ENCODE results near the gene ZC3HAV1.

GRCh38 chr7:139139150-139139549 is 29.6 kb upstream of the ZC3HAV1 start:
- no peak for TF ChIP-seq POLR2AphosphoS5 (IDR thresholded peaks at IDR 0.05; ENCODE audit: low read depth, low read length)
- TF ChIP-seq, protein P1, sequence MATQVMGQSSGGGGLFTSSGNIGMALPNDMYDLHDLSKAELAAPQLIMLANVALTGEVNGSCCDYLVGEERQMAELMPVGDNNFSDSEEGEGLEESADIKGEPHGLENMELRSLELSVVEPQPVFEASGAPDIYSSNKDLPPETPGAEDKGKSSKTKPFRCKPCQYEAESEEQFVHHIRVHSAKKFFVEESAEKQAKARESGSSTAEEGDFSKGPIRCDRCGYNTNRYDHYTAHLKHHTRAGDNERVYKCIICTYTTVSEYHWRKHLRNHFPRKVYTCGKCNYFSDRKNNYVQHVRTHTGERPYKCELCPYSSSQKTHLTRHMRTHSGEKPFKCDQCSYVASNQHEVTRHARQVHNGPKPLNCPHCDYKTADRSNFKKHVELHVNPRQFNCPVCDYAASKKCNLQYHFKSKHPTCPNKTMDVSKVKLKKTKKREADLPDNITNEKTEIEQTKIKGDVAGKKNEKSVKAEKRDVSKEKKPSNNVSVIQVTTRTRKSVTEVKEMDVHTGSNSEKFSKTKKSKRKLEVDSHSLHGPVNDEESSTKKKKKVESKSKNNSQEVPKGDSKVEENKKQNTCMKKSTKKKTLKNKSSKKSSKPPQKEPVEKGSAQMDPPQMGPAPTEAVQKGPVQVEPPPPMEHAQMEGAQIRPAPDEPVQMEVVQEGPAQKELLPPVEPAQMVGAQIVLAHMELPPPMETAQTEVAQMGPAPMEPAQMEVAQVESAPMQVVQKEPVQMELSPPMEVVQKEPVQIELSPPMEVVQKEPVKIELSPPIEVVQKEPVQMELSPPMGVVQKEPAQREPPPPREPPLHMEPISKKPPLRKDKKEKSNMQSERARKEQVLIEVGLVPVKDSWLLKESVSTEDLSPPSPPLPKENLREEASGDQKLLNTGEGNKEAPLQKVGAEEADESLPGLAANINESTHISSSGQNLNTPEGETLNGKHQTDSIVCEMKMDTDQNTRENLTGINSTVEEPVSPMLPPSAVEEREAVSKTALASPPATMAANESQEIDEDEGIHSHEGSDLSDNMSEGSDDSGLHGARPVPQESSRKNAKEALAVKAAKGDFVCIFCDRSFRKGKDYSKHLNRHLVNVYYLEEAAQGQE (IDR thresholded peaks at IDR 0.05; ENCODE audit: insufficient read depth in 1 of 2, low read depth in 2 of 2, low read length in 2 of 2): no peak
- no peak for TF ChIP-seq TAF1 (IDR thresholded peaks at IDR 0.05; ENCODE audit: borderline replicate concordance, insufficient read depth, low read length)
